Esophagus (tissue), 2 donors: Measurements from ENCODE around the gene EEF1AKMT3. TPM values are rescaled to one million over a fixed set of nuclear protein-coding genes. Genes with fewer than 3 reads are reported as not detected.
A peak's percentile ranks its signal among the peaks of the same experiment; 100 is the strongest.

Source experiments
- H3K27ac ChIP-seq, 2 donors: one replicate each; pipeline ENCODE4 v1.5.1; 2013; ENCODE audit warnings: low read depth in 2 of 2, mild to moderate bottlenecking in 2 of 2, inconsistent platforms in 1 of 2, low read length in 1 of 2, moderate library complexity in 1 of 2
- H3K27me3 ChIP-seq, 2 donors: one replicate each; pipeline ENCODE4 v1.6.1; 2013; ENCODE audit warnings: low read length in 2 of 2, control low read depth in 1 of 2, mild to moderate bottlenecking in 1 of 2; ENCODE audit not compliant: insufficient read depth in 2 of 2, control insufficient read depth in 1 of 2
- H3K36me3 ChIP-seq, 2 donors: one replicate each; pipeline ENCODE4 v1.6.1; 2013; ENCODE audit warnings: low read length in 1 of 2; ENCODE audit not compliant: control insufficient read depth in 2 of 2, insufficient read depth in 2 of 2
- H3K4me1 ChIP-seq, 2 donors: one replicate each; pipeline ENCODE4 v1.6.1; 2013; ENCODE audit warnings: low read length in 1 of 2; ENCODE audit not compliant: control insufficient read depth in 2 of 2, insufficient read depth in 2 of 2
- H3K4me3 ChIP-seq, 2 donors: one replicate each; pipeline ENCODE4 v1.5.1; 2013; ENCODE audit warnings: low read length in 2 of 2, mild to moderate bottlenecking in 2 of 2, low read depth in 1 of 2, moderate library complexity in 1 of 2
- H3K9me3 ChIP-seq, 2 donors: one replicate each; pipeline ENCODE4 v1.6.1; 2013; ENCODE audit warnings: mild to moderate bottlenecking in 2 of 2, low read depth in 1 of 2, low read length in 1 of 2, moderate library complexity in 1 of 2; ENCODE audit not compliant: control insufficient read depth in 2 of 2, insufficient read depth in 1 of 2
- WGBS, 2 donors: extraction: QIAGEN DNeasy Blood & Tissue Kit; methylation state at CpG; one replicate each; pipeline ENCODE4 v1.1.7; 2013; 5-methylcytosine and 5-hydroxymethylcytosine counted together
- polyA plus RNA-seq, 2 donors: library from polyadenylated mRNA; stranded (reverse); fragments of 200-250 nt; gene quantifications; one replicate each; pipeline ENCODE4 v1.2.3, GENCODE V29; 2013
- donor health status: healthy with polysubstance abuse.
- donor health status: Bipolar disorder and iron deficiency.

EEF1AKMT3 gene
- polyA plus RNA-seq, 2 donors, result 1.1 to 2.4 TPM

GRCh38 chr12:57726884-57727757 lies 45.3 kb upstream of the EEF1AKMT3 start:
- Histone ChIP-seq H3K9me3 (no peaks in the 10 kb centered on the region), H3K36me3 (no peaks in the 10 kb centered on the region), H3K27ac (peak overlapping the region; percentile 3 to 72), H3K4me1 (peaks cover 8 to 11% of the 10 kb centered on the region in 2 donors), H3K4me3 (peak overlapping the region; percentile 59 to 84), H3K27me3 (no peaks in the 10 kb centered on the region)
- 33 to 34% methylated on average over 76 of the region's 76 CpGs for WGBS, 2 donors

GRCh38 chr12:57727758-57728395 lies 44.5 kb upstream of the EEF1AKMT3 start:
- Histone ChIP-seq H3K4me3 (no peak overlapping the region), H3K27me3 (no peaks in the 10 kb centered on the region), H3K36me3 (no peaks in the 10 kb centered on the region), H3K9me3 (no peaks in the 10 kb centered on the region), H3K27ac (no peak overlapping the region), H3K4me1 (peaks cover 8 to 11% of the 10 kb centered on the region in 2 donors)
- WGBS, 2 donors, result 66 to 72% methylated on average over 21 of the region's 21 CpGs

GRCh38 chr12:57729321-57729844 lies 43.0 kb upstream of the EEF1AKMT3 start:
- H3K9me3 ChIP-seq, result no peaks in the 10 kb centered on the region
- no peak overlapping the region for H3K27ac ChIP-seq
- H3K36me3 ChIP-seq, result no peaks in the 10 kb centered on the region
- peaks cover 8 to 11% of the 10 kb centered on the region in 2 donors for H3K4me1 ChIP-seq
- 50 to 53% methylated on average over 5 of the region's 5 CpGs for WGBS, 2 donors
- no peaks in the 10 kb centered on the region for H3K27me3 ChIP-seq
- H3K4me3 ChIP-seq, result no peak overlapping the region

GRCh38 chr12:57730336-57731067 lies 41.9 kb upstream of the EEF1AKMT3 start:
- Histone ChIP-seq H3K9me3 (no peaks in the 10 kb centered on the region), H3K4me3 (no peak overlapping the region), H3K27ac (no peak overlapping the region), H3K27me3 (no peaks in the 10 kb centered on the region), H3K36me3 (no peaks in the 10 kb centered on the region), H3K4me1 (peaks cover 8 to 11% of the 10 kb centered on the region in 2 donors)
- 80 to 86% methylated on average over 13 of the region's 13 CpGs for WGBS, 2 donors

- Histone ChIP-seq H3K4me1 (peaks cover 8% of the 10 kb centered on the region in 2 donors), H3K36me3 (no peaks in the 10 kb centered on the region), H3K9me3 (no peaks in the 10 kb centered on the region), H3K27ac (no peak overlapping the region), H3K27me3 (peaks cover 0 to 4% of the 10 kb centered on the region in 2 donors), H3K4me3 (no peak overlapping the region)
- WGBS, 2 donors, result 83 to 87% methylated on average over 19 of the region's 19 CpGs
These were observed 40.9 kb upstream of the EEF1AKMT3 start for GRCh38 chr12:57731411-57732080.

GRCh38 chr12:57732270-57732669 lies 40.1 kb upstream of the EEF1AKMT3 start:
- 74 to 82% methylated on average over 4 of the region's 4 CpGs for WGBS, 2 donors
- Histone ChIP-seq H3K36me3 (no peaks in the 10 kb centered on the region), H3K27me3 (peaks cover 0 to 8% of the 10 kb centered on the region in 2 donors)

GRCh38 chr12:57732726-57733593 lies 39.5 kb upstream of the EEF1AKMT3 start:
- H3K4me1 ChIP-seq, result peaks cover 2 to 6% of the 10 kb centered on the region in 2 donors
- H3K9me3 ChIP-seq, result no peaks in the 10 kb centered on the region
- H3K27ac ChIP-seq, result no peak overlapping the region
- WGBS, 2 donors, result 81% methylated on average over 11 of the region's 11 CpGs
- H3K4me3 ChIP-seq, result no peak overlapping the region
- peaks cover 0 to 2% of the 10 kb centered on the region in 2 donors for H3K36me3 ChIP-seq
- peaks cover 0 to 15% of the 10 kb centered on the region in 2 donors for H3K27me3 ChIP-seq

More at GRCh38 chr12:57732270-57732669, 40.1 kb upstream of the EEF1AKMT3 start:
- Histone ChIP-seq H3K27ac (no peak overlapping the region), H3K4me3 (no peak overlapping the region), H3K4me1 (peaks cover 2 to 3% of the 10 kb centered on the region in 2 donors), H3K9me3 (no peaks in the 10 kb centered on the region)

GRCh38 chr12:57733928-57734327 lies 38.5 kb upstream of the EEF1AKMT3 start:
- peaks cover 6 to 7% of the 10 kb centered on the region in 2 donors for H3K4me1 ChIP-seq
- no peaks in the 10 kb centered on the region for H3K9me3 ChIP-seq
- H3K4me3 ChIP-seq, result no peak overlapping the region
- peaks cover 0 to 2% of the 10 kb centered on the region in 2 donors for H3K36me3 ChIP-seq
- H3K27me3 ChIP-seq, result peaks cover 0 to 20% of the 10 kb centered on the region in 2 donors
- 77 to 87% methylated on average over 6 of the region's 6 CpGs for WGBS, 2 donors
- H3K27ac ChIP-seq, result no peak overlapping the region
